OCI-LY7 (cell line): ENCODE measurements around the gene ITGA2. TPM values are rescaled to one million over a fixed set of nuclear protein-coding genes. Genes with fewer than 3 reads are reported as not detected.

ENCODE experiments used
- BruUV-seq: library from RNA; stranded (reverse); fragments of 400-500 nt; replicated peaks from 2 replicates; lab custom pipeline; 2021; lab: Mats Ljungman, UMichigan
- CTCF ChIA-PET: fragments of 300-600 bp; sonication (Branson Sonifier 250); formaldehyde crosslinking; loops from one replicate; lab custom pipeline; 2022; ENCODE audit warnings: antibody characterized with exemption; ENCODE audit not compliant: unreplicated experiment; lab: Charles Lee
- POLR2A ChIA-PET: fragments of 300-600 bp; sonication (Branson Sonifier 250); formaldehyde crosslinking; loops from one replicate; lab custom pipeline; 2022; ENCODE audit warnings: antibody characterized with exemption; lab: Charles Lee
- DNase-seq: peaks from one replicate; pipeline ENCODE4 v3.0.0-alpha.2; 2015; ENCODE audit warnings: low spot score
- H2AFZ ChIP-seq: fragments of 200-600 bp; sonication (generic), shearing (Covaris generic); 2 replicates; pipeline ENCODE4 v1.6.1; 2014; ENCODE audit warnings: mild to moderate bottlenecking, antibody characterized with exemption, low read length, moderate library complexity
- H3K27ac ChIP-seq: fragments of 200-600 bp; sonication (generic); 2 replicates; pipeline ENCODE4 v1.5.1; 2014; ENCODE audit warnings: mixed run types, low read depth, mild to moderate bottlenecking, moderate library complexity, low read length, inconsistent platforms; ENCODE audit not compliant: poor library complexity, severe bottlenecking
- H3K36me3 ChIP-seq: fragments of 200-600 bp; sonication (generic); 2 replicates; pipeline ENCODE4 v1.6.1; 2014; ENCODE audit warnings: mild to moderate bottlenecking, antibody characterized with exemption, low read length, moderate library complexity, mixed read lengths; ENCODE audit not compliant: insufficient read depth
- H3K4me1 ChIP-seq: fragments of 200-600 bp; sonication (generic); 2 replicates; pipeline ENCODE4 v1.5.1; 2014; ENCODE audit warnings: mild to moderate bottlenecking, low read length; ENCODE audit not compliant: insufficient read depth, poor library complexity, severe bottlenecking
- H3K4me2 ChIP-seq: fragments of 200-600 bp; sonication (generic); 2 replicates; pipeline ENCODE4 v1.6.1; 2014; ENCODE audit warnings: mild to moderate bottlenecking, low read length
- H3K4me3 ChIP-seq: fragments of 200-600 bp; sonication (generic); 2 replicates; pipeline ENCODE4 v1.5.1; 2014; ENCODE audit warnings: mild to moderate bottlenecking, low read depth, low read length; ENCODE audit not compliant: poor library complexity, severe bottlenecking
- H3K79me2 ChIP-seq: fragments of 200-600 bp; sonication (generic); 2 replicates; pipeline ENCODE4 v1.6.1; 2016; ENCODE audit warnings: low read depth, mild to moderate bottlenecking, low read length, moderate library complexity, mixed read lengths; ENCODE audit not compliant: insufficient read depth
- H3K9me2 ChIP-seq: fragments of 200-600 bp; sonication (generic); 2 replicates; pipeline ENCODE4 v1.6.1; 2016; ENCODE audit warnings: mild to moderate bottlenecking, low read length, mixed read lengths; ENCODE audit not compliant: insufficient read depth
- H3K9me3 ChIP-seq: fragments of 200-600 bp; sonication (generic); 2 replicates; pipeline ENCODE4 v1.6.1; 2014; ENCODE audit warnings: mild to moderate bottlenecking, mixed run types, low read length, mixed read lengths
- H4K20me1 ChIP-seq: fragments of 200-600 bp; sonication (generic); 2 replicates; pipeline ENCODE4 v1.6.1; 2014; ENCODE audit warnings: mild to moderate bottlenecking, antibody characterized with exemption, low read length, moderate library complexity, mixed read lengths; ENCODE audit not compliant: insufficient read depth
- EZH2phosphoT487 ChIP-seq: fragments of 200-600 bp; sonication (generic); IDR thresholded peaks from 2 replicates; pipeline ENCODE4 v1.6.1; 2018; ENCODE audit warnings: low read depth, borderline replicate concordance, mild to moderate bottlenecking, mixed run types, antibody characterized with exemption, low read length, moderate library complexity, mixed read lengths
- intact Hi-C: fragments of 100-400 bp; cut with micrococcal nuclease; formaldehyde crosslinking; loops from one replicate; pipeline ENCODE4 v1.10.0; 2022; ENCODE audit not compliant: unreplicated experiment
- total RNA-seq, 2 experiments: library from RNA; depleted of rRNA in 1 of 2; stranded (reverse); fragments of >200 nt in 1 of 2; shearing (Covaris generic) in 1 of 2; gene quantifications; 2 replicates each; pipeline ENCODE4 v1.2.3, GENCODE V29; 2014 to 2022
- TF ChIP-seq, protein P1 (sequence below): fragments of 200-600 bp; sonication (generic); conservative IDR thresholded peaks from 2 replicates; pipeline ENCODE4 v1.5.1; 2014; ENCODE audit warnings: mild to moderate bottlenecking, antibody characterized with exemption, low read length, moderate library complexity, mixed read lengths

Gene ITGA2
- total RNA-seq, 2 experiments from 2014 or later, result not detected

DNA sequence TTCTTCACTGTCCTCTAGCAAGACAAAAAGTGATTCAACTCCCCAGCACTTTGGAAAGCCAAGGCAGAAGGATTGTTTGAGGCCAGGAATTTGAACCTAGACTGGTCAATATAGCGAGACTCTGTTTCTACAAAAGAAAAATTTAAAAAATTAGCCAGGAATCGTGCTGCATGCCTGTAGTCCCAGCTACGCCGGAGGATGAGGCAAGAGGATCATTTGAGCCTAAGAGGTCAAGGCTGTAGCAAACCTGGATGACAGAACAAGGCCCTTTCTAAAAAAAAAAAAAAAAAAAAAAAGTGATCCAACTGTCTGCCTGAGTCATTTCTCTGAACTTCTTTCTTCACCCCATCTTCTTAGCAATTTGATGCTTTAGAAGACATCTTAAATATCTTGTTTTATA is 12.4 kb downstream of the ITGA2 start:
- Histone ChIP-seq H3K79me2 (no peaks in the 10 kb centered on the region), H3K4me3 (no peak overlapping the region), H4K20me1 (no peaks in the 10 kb centered on the region), H3K36me3 (no peaks in the 10 kb centered on the region), H3K4me2 (no peak overlapping the region), H3K9me3 (no peaks in the 10 kb centered on the region), H3K9me2 (no peaks in the 10 kb centered on the region), H3K27ac (no peak overlapping the region), H3K4me1 (no peaks in the 10 kb centered on the region), H2AFZ (no peak overlapping the region)
- BruUV-seq, result no TSS peak
- ChIA-PET CTCF (no interaction called here), POLR2A (no interaction called here)
- DNase-seq, result no peak
- TF ChIP-seq EZH2phosphoT487, result no peak
- TF ChIP-seq, protein P1, sequence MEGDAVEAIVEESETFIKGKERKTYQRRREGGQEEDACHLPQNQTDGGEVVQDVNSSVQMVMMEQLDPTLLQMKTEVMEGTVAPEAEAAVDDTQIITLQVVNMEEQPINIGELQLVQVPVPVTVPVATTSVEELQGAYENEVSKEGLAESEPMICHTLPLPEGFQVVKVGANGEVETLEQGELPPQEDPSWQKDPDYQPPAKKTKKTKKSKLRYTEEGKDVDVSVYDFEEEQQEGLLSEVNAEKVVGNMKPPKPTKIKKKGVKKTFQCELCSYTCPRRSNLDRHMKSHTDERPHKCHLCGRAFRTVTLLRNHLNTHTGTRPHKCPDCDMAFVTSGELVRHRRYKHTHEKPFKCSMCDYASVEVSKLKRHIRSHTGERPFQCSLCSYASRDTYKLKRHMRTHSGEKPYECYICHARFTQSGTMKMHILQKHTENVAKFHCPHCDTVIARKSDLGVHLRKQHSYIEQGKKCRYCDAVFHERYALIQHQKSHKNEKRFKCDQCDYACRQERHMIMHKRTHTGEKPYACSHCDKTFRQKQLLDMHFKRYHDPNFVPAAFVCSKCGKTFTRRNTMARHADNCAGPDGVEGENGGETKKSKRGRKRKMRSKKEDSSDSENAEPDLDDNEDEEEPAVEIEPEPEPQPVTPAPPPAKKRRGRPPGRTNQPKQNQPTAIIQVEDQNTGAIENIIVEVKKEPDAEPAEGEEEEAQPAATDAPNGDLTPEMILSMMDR, result no peak
- intact Hi-C loops, result no loop called here

DNA sequence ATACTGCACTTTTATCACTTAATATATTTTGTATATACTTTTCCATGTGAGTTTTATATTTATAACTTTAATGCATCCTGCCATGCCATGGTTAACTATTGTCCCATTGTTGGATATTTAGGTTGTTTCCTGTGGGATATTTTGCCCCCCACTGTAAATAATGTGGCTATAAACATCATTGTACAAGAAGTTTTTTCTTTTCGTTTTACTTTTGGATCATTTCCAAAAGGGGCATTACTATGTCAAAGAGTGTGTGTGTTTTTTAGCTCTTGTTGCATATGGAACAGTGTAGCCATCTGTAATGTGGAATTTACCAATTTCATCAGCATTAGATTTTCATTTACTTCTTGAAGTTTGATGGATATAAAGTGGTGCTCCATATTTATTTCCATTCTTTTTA is 13.3 kb downstream of the ITGA2 start:
- intact Hi-C loops, result no loop called here
- Histone ChIP-seq H3K4me1 (no peaks in the 10 kb centered on the region), H3K27ac (no peak overlapping the region), H4K20me1 (no peaks in the 10 kb centered on the region), H3K4me2 (no peak overlapping the region), H3K79me2 (no peaks in the 10 kb centered on the region), H3K9me2 (no peaks in the 10 kb centered on the region), H2AFZ (no peak overlapping the region), H3K36me3 (no peaks in the 10 kb centered on the region), H3K4me3 (no peak overlapping the region), H3K9me3 (no peaks in the 10 kb centered on the region)
- CTCF ChIA-PET, result no interaction called here
- BruUV-seq, result no TSS peak
- TF ChIP-seq, protein P1, result no peak
- TF ChIP-seq EZH2phosphoT487, result no peak
- POLR2A ChIA-PET, result interaction anchor here (0.5 kb wide), 1 partner anchor 810 kb away, joined by 4 read pairs; no protein-coding TSS in a partner anchor
- DNase-seq, result no peak

DNA sequence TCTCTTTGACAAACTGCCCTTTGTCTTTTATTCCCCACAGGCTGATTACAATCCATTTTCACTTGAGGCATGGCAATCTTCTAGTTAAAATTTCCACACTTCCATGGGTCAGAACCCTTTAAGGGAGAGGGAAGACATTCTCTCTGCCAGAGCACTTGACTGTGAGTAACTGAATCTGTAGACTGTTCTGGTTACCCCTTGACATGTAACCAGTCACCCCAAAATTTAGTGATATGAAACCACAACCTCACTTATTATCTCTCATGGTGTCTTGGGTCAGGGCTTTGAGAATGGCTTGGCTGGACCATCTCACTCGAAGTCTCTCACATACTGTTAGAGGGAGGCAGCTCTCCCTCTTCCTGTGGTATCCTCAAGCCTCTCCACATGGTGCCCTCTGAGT is 14.0 kb downstream of the ITGA2 start:
- POLR2A ChIA-PET, result interaction anchor here (0.5 kb wide), 1 partner anchor 154 kb away, joined by 4 read pairs; no protein-coding TSS in a partner anchor

More for the DNA sequence above, 14.0 kb downstream of the ITGA2 start:
- H3K36me3 ChIP-seq, result no peaks in the 10 kb centered on the region
- H3K9me2 ChIP-seq, result no peaks in the 10 kb centered on the region
- no peak overlapping the region for H3K4me3 ChIP-seq
- H3K4me2 ChIP-seq, result no peak overlapping the region
- no peaks in the 10 kb centered on the region for H3K79me2 ChIP-seq
- no peaks in the 10 kb centered on the region for H4K20me1 ChIP-seq
- CTCF ChIA-PET, result no interaction called here
- no peak overlapping the region for H2AFZ ChIP-seq
- no peak for TF ChIP-seq EZH2phosphoT487
- TF ChIP-seq, protein P1, result no peak
- H3K9me3 ChIP-seq, result no peaks in the 10 kb centered on the region
- DNase-seq, result no peak
- BruUV-seq, result no TSS peak
- intact Hi-C loops, result no loop called here
- no peak overlapping the region for H3K27ac ChIP-seq
- no peaks in the 10 kb centered on the region for H3K4me1 ChIP-seq
